PC-3 (cell line): ENCODE measurements around the gene GJC1. TPM values are rescaled to one million over a fixed set of nuclear protein-coding genes. Genes with fewer than 3 reads are reported as not detected.
"Not testable (repeated sequence)": the region's sequence is repeated elsewhere in the genome, so short reads cannot be mapped to it uniquely, and the experiment has no call there.

Experiments
- ATAC-seq: fragments of 200-7000 bp; cut with Tn5 transposase; 2 replicates; pipeline ENCODE4 v1.9.1; 2020; ENCODE audit warnings: mild to moderate bottlenecking, moderate library complexity
- BruUV-seq: library from RNA; stranded (reverse); fragments of 400-500 nt; replicated peaks from 2 replicates; lab custom pipeline; 2021; lab: Mats Ljungman, UMichigan
- CTCF ChIA-PET: fragments of 300-600 bp; sonication (Branson Sonifier 250); formaldehyde crosslinking; loops from one replicate; lab custom pipeline; 2022; ENCODE audit warnings: antibody characterized with exemption; lab: Charles Lee
- POLR2A ChIA-PET: fragments of 300-600 bp; sonication (Branson Sonifier 250); formaldehyde crosslinking; loops from one replicate; lab custom pipeline; 2022; ENCODE audit warnings: antibody characterized with exemption; ENCODE audit not compliant: unreplicated experiment; lab: Charles Lee
- DNase-seq: peaks from one replicate; pipeline ENCODE4 v3.0.0-alpha.2; 2015
- H2AFZ ChIP-seq: fragments of 300-600 bp; sonication (generic); 2 replicates; pipeline ENCODE4 v1.6.0; 2016; ENCODE audit warnings: antibody characterized with exemption, low read length
- H3F3A ChIP-seq: fragments of 300-600 bp; sonication (generic); one replicate; pipeline ENCODE4 v1.6.0; 2017; ENCODE audit warnings: antibody characterized with exemption, low read length, control low read depth, mild to moderate bottlenecking; ENCODE audit not compliant: unreplicated experiment
- H3K27ac ChIP-seq: fragments of 300-600 bp; sonication (generic); 2 replicates; pipeline ENCODE4 v1.5.1; 2016; ENCODE audit warnings: mild to moderate bottlenecking, low read length
- H3K27me3 ChIP-seq: fragments of 300-600 bp; sonication (generic); 2 replicates; pipeline ENCODE4 v1.6.1; 2016; ENCODE audit warnings: low read length, mixed read lengths
- H3K36me3 ChIP-seq: fragments of 300-600 bp; sonication (generic); 2 replicates; pipeline ENCODE4 v1.6.1; 2016; ENCODE audit warnings: low read depth, mixed run types, low read length, mixed read lengths
- H3K4me1 ChIP-seq: fragments of 300-600 bp; sonication (generic); 2 replicates; pipeline ENCODE4 v1.5.1; 2016; ENCODE audit warnings: low read length; ENCODE audit not compliant: insufficient read depth
- H3K4me2 ChIP-seq: fragments of 300-600 bp; sonication (generic); 2 replicates; pipeline ENCODE4 v1.6.0; 2016; ENCODE audit warnings: low read length
- H3K4me3 ChIP-seq: fragments of 300-600 bp; sonication (generic); 2 replicates; pipeline ENCODE4 v1.5.1; 2016; ENCODE audit warnings: mild to moderate bottlenecking, low read length, mixed read lengths
- H3K79me2 ChIP-seq: fragments of 300-600 bp; sonication (generic); 2 replicates; pipeline ENCODE4 v1.6.1; 2017; ENCODE audit warnings: low read length, mixed read lengths
- H3K9ac ChIP-seq: fragments of 300-600 bp; sonication (generic); 2 replicates; pipeline ENCODE4 v1.6.0; 2016; ENCODE audit warnings: mild to moderate bottlenecking, low read length
- H3K9me2 ChIP-seq: fragments of 300-600 bp; sonication (generic); replicated peaks from 2 replicates; pipeline ENCODE4 v1.6.1; 2016; ENCODE audit warnings: mixed run types, low read length, mixed read lengths
- H3K9me3 ChIP-seq: fragments of 300-600 bp; sonication (generic); 2 replicates; pipeline ENCODE4 v1.6.1; 2016; ENCODE audit warnings: low read length, mixed read lengths
- H4K20me1 ChIP-seq: fragments of 300-600 bp; sonication (generic); 2 replicates; pipeline ENCODE4 v1.6.1; 2016; ENCODE audit warnings: low read length, mixed read lengths
- EZH2 ChIP-seq: fragments of 300-600 bp; sonication (generic); IDR thresholded peaks from one replicate; pipeline ENCODE4 v1.6.1; 2017; ENCODE audit warnings: antibody characterized with exemption, mild to moderate bottlenecking, low read length; ENCODE audit not compliant: unreplicated experiment
- EZH2phosphoT487 ChIP-seq: fragments of 300-600 bp; sonication (generic); IDR thresholded peaks from 2 replicates; pipeline ENCODE4 v1.6.1; 2018; ENCODE audit warnings: mild to moderate bottlenecking, antibody characterized with exemption, low read length, borderline replicate concordance
- intact Hi-C: fragments of 100-400 bp; cut with micrococcal nuclease; formaldehyde crosslinking; loops from 2 replicates; pipeline ENCODE4 v1.9.0; 2023
- total RNA-seq: library from RNA; depleted of rRNA; stranded (reverse); fragments of >200 nt; gene quantifications from 2 replicates; pipeline ENCODE4 v1.2.3, GENCODE V29; 2014
- TF ChIP-seq, protein P1 (sequence below): fragments of 300-600 bp; sonication (generic); conservative IDR thresholded peaks from 2 replicates; pipeline ENCODE4 v1.5.1; 2017; ENCODE audit warnings: antibody characterized with exemption, low read depth, mild to moderate bottlenecking, low read length

The GJC1 gene
- total RNA-seq, 1 experiment from 2014 or later: 17.1 TPM

DNA sequence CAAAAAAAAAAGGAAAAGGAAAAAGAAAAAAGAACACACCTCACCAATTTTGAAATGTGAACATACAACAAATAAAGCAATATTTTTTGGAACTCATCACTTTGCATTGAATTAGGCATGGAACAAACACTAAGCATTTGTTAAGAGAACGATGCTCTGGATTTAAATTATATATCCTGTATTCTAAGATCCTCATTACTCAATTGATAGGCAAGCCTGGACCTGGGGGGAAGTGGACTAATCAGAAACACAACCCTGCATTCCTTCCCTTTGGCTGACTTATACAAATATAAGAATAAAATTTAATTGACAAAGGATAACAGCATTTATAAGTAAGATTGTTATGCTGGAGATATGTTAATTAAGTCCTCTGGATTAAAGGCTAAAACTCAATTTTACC, 2.2 kb downstream of the GJC1 start:
- H3K27ac ChIP-seq: no peak overlapping the region

DNA sequence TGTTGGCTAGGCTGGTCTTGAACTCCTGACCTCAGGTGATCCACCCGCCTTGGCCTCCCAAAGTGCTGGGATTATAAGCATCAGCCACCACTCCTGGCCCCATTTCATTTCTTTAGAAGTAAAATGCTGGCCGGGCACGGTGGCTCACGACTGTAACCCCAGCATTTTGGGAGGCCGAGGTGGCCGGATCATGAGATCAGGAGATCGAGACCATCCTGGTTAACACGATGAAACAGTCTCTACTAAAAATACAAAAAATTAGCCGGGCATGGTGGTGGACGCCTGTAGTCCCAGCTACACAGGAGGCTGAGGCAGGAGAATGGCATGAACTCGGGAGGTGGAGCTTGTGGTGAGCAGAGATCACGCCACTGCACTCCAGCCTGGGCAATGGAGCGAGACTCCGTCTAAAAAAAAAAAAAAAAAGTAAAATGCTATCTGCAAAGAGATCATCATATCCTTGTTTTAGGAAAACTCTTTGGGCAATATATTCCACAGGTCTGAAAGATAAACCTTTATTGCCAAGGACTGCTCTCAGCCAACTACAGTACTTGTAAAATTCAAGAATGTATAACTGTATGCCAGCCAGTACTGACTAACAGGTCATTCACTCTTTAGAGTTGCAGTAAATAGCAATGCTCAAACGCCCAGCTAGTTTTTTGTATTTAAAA, 3.8 kb downstream of the GJC1 start:
- Histone ChIP-seq H3K4me2 (no peak overlapping the region), H3K4me3 (no peak overlapping the region), H3F3A (no peaks in the 10 kb centered on the region), H3K79me2 (peaks cover 79% of the 10 kb centered on the region), H3K27ac (no peak overlapping the region), H3K36me3 (no peaks in the 10 kb centered on the region), H3K9ac (no peak overlapping the region), H3K4me1 (peaks cover 33% of the 10 kb centered on the region), H3K9me2 (no peaks in the 10 kb centered on the region), H3K9me3 (no peaks in the 10 kb centered on the region), H2AFZ (no peak overlapping the region), H4K20me1 (no peaks in the 10 kb centered on the region), H3K27me3 (no peaks in the 10 kb centered on the region)
- ATAC-seq (peak; percentile 55), DNase-seq (peak; percentile 52)
- intact Hi-C loops: loop anchor here (5.0 kb wide), 1 partner anchor 41 kb away; no protein-coding TSS in a partner anchor
- POLR2A ChIA-PET: interaction anchor here (0.7 kb wide), 1 partner anchor 67 kb away, joined by 5 read pairs; no protein-coding TSS in a partner anchor
- TF ChIP-seq EZH2phosphoT487: no peak
- TF ChIP-seq, protein P1, sequence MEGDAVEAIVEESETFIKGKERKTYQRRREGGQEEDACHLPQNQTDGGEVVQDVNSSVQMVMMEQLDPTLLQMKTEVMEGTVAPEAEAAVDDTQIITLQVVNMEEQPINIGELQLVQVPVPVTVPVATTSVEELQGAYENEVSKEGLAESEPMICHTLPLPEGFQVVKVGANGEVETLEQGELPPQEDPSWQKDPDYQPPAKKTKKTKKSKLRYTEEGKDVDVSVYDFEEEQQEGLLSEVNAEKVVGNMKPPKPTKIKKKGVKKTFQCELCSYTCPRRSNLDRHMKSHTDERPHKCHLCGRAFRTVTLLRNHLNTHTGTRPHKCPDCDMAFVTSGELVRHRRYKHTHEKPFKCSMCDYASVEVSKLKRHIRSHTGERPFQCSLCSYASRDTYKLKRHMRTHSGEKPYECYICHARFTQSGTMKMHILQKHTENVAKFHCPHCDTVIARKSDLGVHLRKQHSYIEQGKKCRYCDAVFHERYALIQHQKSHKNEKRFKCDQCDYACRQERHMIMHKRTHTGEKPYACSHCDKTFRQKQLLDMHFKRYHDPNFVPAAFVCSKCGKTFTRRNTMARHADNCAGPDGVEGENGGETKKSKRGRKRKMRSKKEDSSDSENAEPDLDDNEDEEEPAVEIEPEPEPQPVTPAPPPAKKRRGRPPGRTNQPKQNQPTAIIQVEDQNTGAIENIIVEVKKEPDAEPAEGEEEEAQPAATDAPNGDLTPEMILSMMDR: no peak
- TF ChIP-seq EZH2: no peak
- no TSS peak for BruUV-seq
- CTCF ChIA-PET: interaction anchor here (0.9 kb wide), 1 partner anchor 51 kb away, joined by 4 read pairs; no protein-coding TSS in a partner anchor

More for the DNA sequence above, 2.2 kb downstream of the GJC1 start:
- ATAC-seq: no peak
- Histone ChIP-seq H3F3A (no peaks in the 10 kb centered on the region), H3K36me3 (no peaks in the 10 kb centered on the region), H4K20me1 (no peaks in the 10 kb centered on the region), H3K79me2 (peaks cover 66% of the 10 kb centered on the region), H3K4me3 (peak overlapping the region; percentile 75), H2AFZ (0 out of 2 replicates have a peak overlapping the region, but pooled peaks have one; percentile 95), H3K9me2 (no peaks in the 10 kb centered on the region), H3K4me2 (peak overlapping the region; percentile 80), H3K9ac (peak overlapping the region; percentile 70; the same call in 1 of the 2 replicates), H3K4me1 (peaks cover 28% of the 10 kb centered on the region), H3K9me3 (no peaks in the 10 kb centered on the region), H3K27me3 (no peaks in the 10 kb centered on the region)
- ChIA-PET POLR2A (no interaction called here), CTCF (interaction anchor here (0.5 kb wide), 1 partner anchor 39 kb away, joined by 4 read pairs; no protein-coding TSS in a partner anchor)
- BruUV-seq: no TSS peak
- intact Hi-C loops: loop anchor here (2.0 to 5.0 kb wide), 3 partner anchors 33 to 49 kb away; no protein-coding TSS in a partner anchor
- DNase-seq: no peak
- TF ChIP-seq EZH2phosphoT487: no peak
- no peak for TF ChIP-seq EZH2
- TF ChIP-seq, protein P1: no peak

DNA sequence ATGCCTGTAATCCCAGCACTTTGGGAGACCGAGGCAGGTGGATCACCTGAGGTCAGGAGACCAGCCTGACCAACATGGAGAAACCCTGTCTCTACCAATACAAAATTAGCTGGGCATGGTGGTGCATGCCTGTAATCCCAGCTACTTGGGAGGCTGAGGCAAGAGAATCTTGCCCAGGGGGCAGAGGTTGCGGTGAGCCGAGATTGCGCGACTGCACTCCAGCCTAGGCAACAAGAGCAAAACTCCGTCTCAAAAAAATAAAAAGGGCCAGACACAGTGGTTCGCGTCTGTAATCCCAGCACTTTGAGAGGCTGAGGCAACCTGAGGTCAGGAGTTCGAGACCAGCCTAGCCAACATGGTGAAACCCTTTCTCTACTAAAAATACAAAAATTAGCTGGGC, 4.9 kb downstream of the GJC1 start:
- peaks cover 35% of the 10 kb centered on the region for H3K4me1 ChIP-seq
- H3F3A ChIP-seq, H3K4me3 ChIP-seq, H3K9me3 ChIP-seq, H3K9ac ChIP-seq, BruUV-seq, H3K36me3 ChIP-seq, H4K20me1 ChIP-seq, H3K27me3 ChIP-seq, H3K4me2 ChIP-seq, H3K9me2 ChIP-seq, POLR2A ChIA-PET, H2AFZ ChIP-seq, ATAC-seq, CTCF ChIA-PET, H3K27ac ChIP-seq, DNase-seq: not testable (repeated sequence)
- intact Hi-C loops: loop anchor here (5.0 kb wide), 1 partner anchor 42 kb away; no protein-coding TSS in a partner anchor
- H3K79me2 ChIP-seq: peaks cover 86% of the 10 kb centered on the region
